Neural progenitor cell (in vitro differentiated cells): ENCODE measurements around the gene TMEM170A. TPM values are rescaled to one million over a fixed set of nuclear protein-coding genes. Genes with fewer than 3 reads are reported as not detected.

Source experiments
- DNase-seq: peaks from one replicate; pipeline ENCODE4 v3.0.0-alpha.2; 2016; ENCODE audit warnings: low spot score
- H2AFZ ChIP-seq: fragments of 200-600 bp; sonication (generic); replicated peaks from 2 replicates; pipeline ENCODE4 v1.6.1; 2016; ENCODE audit warnings: antibody characterized with exemption
- H3F3A ChIP-seq: fragments of 200-600 bp; sonication (generic); 2 replicates; pipeline ENCODE4 v1.6.1; 2016; ENCODE audit warnings: antibody characterized with exemption, low read depth
- H3K27ac ChIP-seq: fragments of 200-600 bp; sonication (generic); 2 replicates; pipeline ENCODE4 v1.5.1; 2016; ENCODE audit warnings: mild to moderate bottlenecking
- H3K27me3 ChIP-seq: fragments of 200-600 bp; sonication (generic); 2 replicates; pipeline ENCODE4 v1.6.1; 2016; ENCODE audit warnings: mild to moderate bottlenecking, moderate library complexity
- H3K36me3 ChIP-seq: fragments of 200-600 bp; sonication (generic); 2 replicates; pipeline ENCODE4 v1.5.1; 2016
- H3K4me1 ChIP-seq: fragments of 200-600 bp; sonication (generic); 2 replicates; pipeline ENCODE4 v1.6.1; 2016; ENCODE audit warnings: mixed run types
- H3K4me2 ChIP-seq: fragments of 200-600 bp; sonication (generic); 2 replicates; pipeline ENCODE4 v1.6.1; 2016
- H3K4me3 ChIP-seq: fragments of 200-600 bp; sonication (generic); 2 replicates; pipeline ENCODE4 v1.5.1; 2016
- H3K79me2 ChIP-seq: fragments of 200-600 bp; sonication (generic); 2 replicates; pipeline ENCODE4 v1.6.1; 2016; ENCODE audit warnings: low read depth
- H3K9ac ChIP-seq: fragments of 200-600 bp; sonication (generic); 2 replicates; pipeline ENCODE4 v1.6.1; 2016
- H3K9me3 ChIP-seq: fragments of 200-600 bp; sonication (generic); 2 replicates; pipeline ENCODE4 v1.5.1; 2016; ENCODE audit warnings: low read depth
- H4K20me1 ChIP-seq: fragments of 200-600 bp; sonication (generic); 2 replicates; pipeline ENCODE4 v1.6.1; 2016; ENCODE audit warnings: low read depth
- H3K27ac Mint-ChIP-seq: 3 replicates; pipeline ENCODE4 v1.8.0; 2021; ENCODE audit warnings: mixed read lengths
- H3K27me3 Mint-ChIP-seq: 2 replicates; pipeline ENCODE4 v1.8.0; 2022; ENCODE audit warnings: low read depth, mild to moderate bottlenecking, inconsistent platforms, moderate library complexity, mixed read lengths; ENCODE audit not compliant: insufficient read depth
- H3K36me3 Mint-ChIP-seq: 3 replicates; pipeline ENCODE4 v1.8.0; 2021; ENCODE audit warnings: mixed read lengths
- H3K4me1 Mint-ChIP-seq: 3 replicates; pipeline ENCODE4 v1.8.0; 2021; ENCODE audit warnings: mixed read lengths
- H3K4me3 Mint-ChIP-seq: 3 replicates; pipeline ENCODE4 v1.8.0; 2021; ENCODE audit warnings: mild to moderate bottlenecking, moderate library complexity, mixed read lengths
- H3K9me3 Mint-ChIP-seq: 3 replicates; pipeline ENCODE4 v1.8.0; 2020; ENCODE audit warnings: mixed read lengths
- CTCF ChIP-seq: fragments of 200-600 bp; sonication (generic); IDR thresholded peaks from 2 replicates; pipeline ENCODE4 v1.5.1; 2017; ENCODE audit warnings: antibody characterized with exemption, mild to moderate bottlenecking
- EZH2 ChIP-seq: fragments of 200-600 bp; sonication (generic); IDR thresholded peaks from 2 replicates; pipeline ENCODE4 v1.6.1; 2017; ENCODE audit warnings: antibody characterized with exemption, mild to moderate bottlenecking, moderate library complexity
- EZH2phosphoT487 ChIP-seq: fragments of 200-600 bp; sonication (generic); IDR thresholded peaks from 2 replicates; pipeline ENCODE4 v1.6.1; 2017; ENCODE audit warnings: antibody characterized with exemption
- small RNA-seq: library from RNA; depleted of rRNA; stranded (forward); fragments of <200 nt; gene quantifications from one replicate; pipeline ENCODE3, GENCODE V24; 2015
- total RNA-seq: library from RNA; depleted of rRNA; stranded (reverse); fragments of >200 nt; gene quantifications from 2 replicates; pipeline ENCODE4 v1.2.3, GENCODE V29; 2015; ENCODE audit warnings: low replicate concordance

Gene TMEM170A
- total RNA-seq, 1 donor from 2014 or later, result 77.0 TPM

GRCh38 chr16:75398333-75398732 is 66.2 kb downstream of the TMEM170A start:
- H3K36me3 ChIP-seq, result no peaks in the 10 kb centered on the region
- no peak for TF ChIP-seq EZH2
- no peak for TF ChIP-seq EZH2phosphoT487
- TF ChIP-seq CTCF, result no peak
- no peak overlapping the region for H3K9ac ChIP-seq
- peaks cover 19% of the 10 kb centered on the region for H3K36me3 Mint-ChIP-seq
- H3K4me3 ChIP-seq, result no peak overlapping the region
- no peak overlapping the region for H3K4me2 ChIP-seq
- DNase-seq, result no peak
- no peak overlapping the region for H3K27ac Mint-ChIP-seq
- peaks cover 2% of the 10 kb centered on the region for H3K4me1 Mint-ChIP-seq
- H3K79me2 ChIP-seq, result no peaks in the 10 kb centered on the region
- no peaks in the 10 kb centered on the region for H3K9me3 ChIP-seq
- no peak overlapping the region for H3K4me3 Mint-ChIP-seq
- H3K27ac ChIP-seq, result no peak overlapping the region
- H3K27me3 ChIP-seq, result no peaks in the 10 kb centered on the region
- H3K27me3 Mint-ChIP-seq, result peaks cover 2% of the 10 kb centered on the region
- H4K20me1 ChIP-seq, result no peaks in the 10 kb centered on the region
- H3F3A ChIP-seq, result peaks cover 6% of the 10 kb centered on the region
- H2AFZ ChIP-seq, result no peak overlapping the region
- no peaks in the 10 kb centered on the region for H3K4me1 ChIP-seq
- H3K9me3 Mint-ChIP-seq, result no peaks in the 10 kb centered on the region

GRCh38 chr16:75394941-75395340 is 69.5 kb downstream of the TMEM170A start:
- peaks cover 3% of the 10 kb centered on the region for H3F3A ChIP-seq
- DNase-seq, result no peak
- no peaks in the 10 kb centered on the region for H3K9me3 Mint-ChIP-seq
- no peak overlapping the region for H2AFZ ChIP-seq
- no peaks in the 10 kb centered on the region for H3K9me3 ChIP-seq
- peaks cover 4% of the 10 kb centered on the region for H3K36me3 ChIP-seq
- no peaks in the 10 kb centered on the region for H3K79me2 ChIP-seq
- peaks cover 3% of the 10 kb centered on the region for H4K20me1 ChIP-seq
- H3K9ac ChIP-seq, result no peak overlapping the region
- no peak overlapping the region for H3K27ac ChIP-seq
- no peaks in the 10 kb centered on the region for H3K4me1 ChIP-seq
- H3K4me1 Mint-ChIP-seq, result peaks cover 2% of the 10 kb centered on the region
- peaks cover 29% of the 10 kb centered on the region for H3K36me3 Mint-ChIP-seq
- no peak overlapping the region for H3K4me2 ChIP-seq
- no peak for TF ChIP-seq CTCF
- TF ChIP-seq EZH2, result no peak
- TF ChIP-seq EZH2phosphoT487, result no peak
- H3K4me3 ChIP-seq, result no peak overlapping the region
- H3K27ac Mint-ChIP-seq, result no peak overlapping the region
- H3K4me3 Mint-ChIP-seq, result no peak overlapping the region
- peaks cover 2% of the 10 kb centered on the region for H3K27me3 Mint-ChIP-seq
- H3K27me3 ChIP-seq, result no peaks in the 10 kb centered on the region

Small RNA genes within 50 kb of the gene (small RNA-seq; reads per million reads assigned to genes)
- not detected for gene RF00598

Other genes starting within 250 kb of the TMEM170A start
- not detected in 2 replicates for gene CTRB1, start 245.7 kb downstream of the TMEM170A start, total RNA-seq
- 10.9 and 29.1 TPM in 2 replicates for gene BCAR1, start 213.1 kb downstream of the TMEM170A start, total RNA-seq
- 134 and 159 TPM in 2 replicates for gene CFDP1, start 31.2 kb downstream of the TMEM170A start, total RNA-seq
- 6.2 and 12.5 TPM in 2 replicates for gene CHST6, start 30.8 kb upstream of the TMEM170A start, total RNA-seq
- 0.37 TPM in 1 of 2 replicates, not detected in the other for gene CHST5, start 71.4 kb upstream of the TMEM170A start, total RNA-seq
- gene TMEM231, start 91.6 kb upstream of the TMEM170A start, total RNA-seq, result 10.9 and 14.4 TPM in 2 replicates
- gene GABARAPL2, start 101.7 kb upstream of the TMEM170A start, total RNA-seq, result 67.8 and 88.2 TPM in 2 replicates
- gene ADAT1, start 158.6 kb upstream of the TMEM170A start, total RNA-seq, result 76.6 and 86.4 TPM in 2 replicates
- gene KARS1, start 183.0 kb upstream of the TMEM170A start, total RNA-seq, result 185 and 228 TPM in 2 replicates
- gene TERF2IP, start 183.1 kb upstream of the TMEM170A start, total RNA-seq, result 26.4 and 34.9 TPM in 2 replicates
- gene CPHXL2, start 212.3 kb upstream of the TMEM170A start, total RNA-seq, result not detected in 2 replicates
- gene DUXB, start 236.8 kb upstream of the TMEM170A start, total RNA-seq, result not detected in 2 replicates